Erythroblast (primary cell): ENCODE results near the gene SPRY2.

Experiments
- GATA1 ChIP-seq: IDR thresholded peaks from 2 replicates; pipeline ENCODE4 v1.6.1; 2011; ENCODE audit warnings: low read depth, mild to moderate bottlenecking, control low read depth, low read length, moderate library complexity
- POLR2A ChIP-seq: IDR thresholded peaks from 2 replicates; pipeline ENCODE4 v1.6.1; 2011; ENCODE audit warnings: mild to moderate bottlenecking, low read length

DNA sequence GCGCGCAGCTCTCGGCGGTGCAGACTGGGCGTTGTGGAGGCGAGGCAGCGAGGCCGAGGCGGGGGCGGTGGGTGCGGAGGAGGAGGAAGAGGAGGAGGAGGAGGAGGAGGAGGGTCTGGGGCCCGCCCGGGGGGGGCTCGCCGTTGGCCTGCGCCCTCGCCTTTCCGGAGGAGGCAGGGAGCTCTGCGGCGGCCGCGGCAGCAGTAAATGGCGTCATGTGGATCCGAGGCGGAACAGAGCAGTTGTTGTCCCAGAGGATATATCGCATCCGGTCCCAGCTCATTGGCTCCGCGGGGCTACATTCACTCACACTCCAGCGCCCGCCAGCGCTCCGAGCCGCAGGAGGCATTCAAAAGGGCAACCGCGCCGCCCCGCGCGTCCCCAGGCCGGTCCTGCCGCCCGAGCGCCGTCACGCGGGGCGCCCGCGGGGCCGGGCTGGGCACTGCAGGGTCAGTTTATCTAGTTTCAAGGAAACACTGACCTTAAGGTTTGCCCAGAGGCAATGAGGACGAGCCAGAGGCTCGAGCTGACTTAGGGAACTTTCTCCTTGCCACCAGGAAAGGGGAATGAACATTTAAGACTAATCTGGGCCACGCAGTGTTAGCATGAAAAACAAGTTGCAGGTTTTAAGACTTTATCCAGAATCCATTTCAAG, at the start of gene SPRY2:
- TF ChIP-seq POLR2A (peak; percentile 37), GATA1 (no peak)
